GM13976 (cell line): Measurements from ENCODE around the gene CTSS.
"Not testable (repeated sequence)": the region's sequence is repeated elsewhere in the genome, so short reads cannot be mapped to it uniquely, and the experiment has no call there.

Experiments used
- DNase-seq: peaks from one replicate; pipeline ENCODE4 v3.0.0; 2012; ENCODE audit warnings: low spot score
- CTCF ChIP-seq: IDR thresholded peaks from 2 replicates; pipeline ENCODE4 v1.5.1; 2012; ENCODE audit warnings: borderline replicate concordance, mild to moderate bottlenecking; ENCODE audit not compliant: insufficient read depth; ENCODE audit errors: extremely low read depth, missing control alignments, control extremely low read depth
- in situ Hi-C: fragments of 300-500 bp; cut with MboI; formaldehyde crosslinking; loops from one replicate; pipeline ENCODE4 v1.12.0; 2022; ENCODE audit warnings: low sequenced_read_pairs, mixed read lengths, inconsistent platforms; ENCODE audit not compliant: unreplicated experiment

The CTSS gene

GRCh38 chr1:150748878-150749719 is 16.5 kb downstream of the CTSS start:
- in situ Hi-C loops = no loop called here
- no peak for DNase-seq

GRCh38 chr1:150730130-150730721 is 35.4 kb downstream of the CTSS start:
- in situ Hi-C loops = no loop called here
- TF ChIP-seq CTCF = no peak
- DNase-seq = no peak

More at GRCh38 chr1:150748878-150749719, 16.5 kb downstream of the CTSS start:
- TF ChIP-seq CTCF = no peak

- DNase-seq = no peak
- in situ Hi-C loops = no loop called here
- TF ChIP-seq CTCF = no peak
Observed at GRCh38 chr1:150724336-150724735, 41.2 kb downstream of the CTSS start.

GRCh38 chr1:150720703-150721102 is 44.9 kb downstream of the CTSS start, which contains the start of gene HORMAD1:
Gene HORMAD1 (minus strand): TSS chr1:150720895. CDS start chr1:150719505, 1,390 bp downstream.
- no peak for DNase-seq
- in situ Hi-C loops = no loop called here
- no peak for TF ChIP-seq CTCF

GRCh38 chr1:150720098-150720497 is 45.5 kb downstream of the CTSS start:
- DNase-seq = no peak
- in situ Hi-C loops = no loop called here
- TF ChIP-seq CTCF = no peak

- in situ Hi-C loops = no loop called here
- no peak for TF ChIP-seq CTCF
- no peak for DNase-seq
Observed at GRCh38 chr1:150718225-150718891, 47.2 kb downstream of the CTSS start.

GRCh38 chr1:150709031-150709430 is 56.5 kb downstream of the CTSS start:
- DNase-seq, in situ Hi-C loops: not testable (repeated sequence)
